Neural cell (in vitro differentiated cells): ENCODE measurements around the gene COL4A5. TPM values are rescaled to one million over a fixed set of nuclear protein-coding genes. Genes with fewer than 3 reads are reported as not detected.

Source experiments
- H2AFZ ChIP-seq: fragments of 200-600, 300-800 bp; sonication (generic), shearing (Covaris generic); 2 replicates; pipeline ENCODE4 v1.6.0; 2014; ENCODE audit warnings: low read depth, mild to moderate bottlenecking, antibody characterized with exemption, low read length, moderate library complexity
- H3F3A ChIP-seq: fragments of 200-600 bp; shearing (Covaris generic); 2 replicates; pipeline ENCODE4 v1.6.1; 2016; ENCODE audit warnings: mild to moderate bottlenecking, moderate library complexity, mixed read lengths, antibody characterized with exemption, low read length; ENCODE audit not compliant: insufficient read depth, poor library complexity, severe bottlenecking
- H3K27ac ChIP-seq: fragments of 200-600, 300-800 bp; sonication (generic), shearing (Covaris generic); 2 replicates; pipeline ENCODE4 v1.5.1; 2014; ENCODE audit warnings: mild to moderate bottlenecking, low read length, moderate library complexity
- H3K27me3 ChIP-seq: fragments of 300-800, 200-600 bp; sonication (generic), shearing (Covaris generic); 2 replicates; pipeline ENCODE4 v1.6.0; 2014; ENCODE audit warnings: mild to moderate bottlenecking, low read depth, low read length, moderate library complexity; ENCODE audit not compliant: insufficient read depth
- H3K36me3 ChIP-seq: fragments of 300-800, 200-600 bp; sonication (generic), shearing (Covaris generic); 2 replicates; pipeline ENCODE4 v1.5.1; 2014; ENCODE audit warnings: mild to moderate bottlenecking, antibody characterized with exemption, low read length, moderate library complexity; ENCODE audit not compliant: insufficient read depth
- H3K4me2 ChIP-seq: fragments of 300-800, 200-600 bp; sonication (generic), shearing (Covaris generic); 2 replicates; pipeline ENCODE4 v1.6.0; 2014; ENCODE audit warnings: mild to moderate bottlenecking, low read length
- H3K4me3 ChIP-seq: fragments of 300-800, 200-600 bp; sonication (generic), shearing (Covaris generic); 2 replicates; pipeline ENCODE4 v1.5.1; 2014; ENCODE audit warnings: mild to moderate bottlenecking, low read length, moderate library complexity
- H3K79me2 ChIP-seq: fragments of 200-600 bp; shearing (Covaris generic); replicated peaks from 2 replicates; pipeline ENCODE4 v1.6.0; 2014; ENCODE audit warnings: mild to moderate bottlenecking, low read length, moderate library complexity; ENCODE audit not compliant: insufficient read depth
- H3K9ac ChIP-seq: fragments of 300-800, 200-600 bp; sonication (generic), shearing (Covaris generic); 2 replicates; pipeline ENCODE4 v1.6.1; 2016; ENCODE audit warnings: mild to moderate bottlenecking, low read length, mixed read lengths
- H3K9me2 ChIP-seq: fragments of 200-600 bp; shearing (Covaris generic); 2 replicates; pipeline ENCODE4 v1.6.1; 2016; ENCODE audit warnings: mild to moderate bottlenecking, low read length, mixed read lengths; ENCODE audit not compliant: insufficient read depth
- H3K9me3 ChIP-seq: fragments of 200-600, 300-800 bp; sonication (generic), shearing (Covaris generic); 2 replicates; pipeline ENCODE4 v1.6.1; 2016; ENCODE audit warnings: mild to moderate bottlenecking, mixed run types, low read length, moderate library complexity, mixed read lengths
- H4K20me1 ChIP-seq: fragments of 200-600 bp; shearing (Covaris generic); 2 replicates; pipeline ENCODE4 v1.6.1; 2016; ENCODE audit warnings: mild to moderate bottlenecking, mixed run types; ENCODE audit not compliant: insufficient read depth
- CTCF ChIP-seq: fragments of 450-650 bp; IDR thresholded peaks from 2 replicates; pipeline ENCODE4 v1.5.1; 2014; ENCODE audit warnings: antibody characterized with exemption, mild to moderate bottlenecking, moderate library complexity; ENCODE audit not compliant: poor library complexity, severe bottlenecking
- EP300 ChIP-seq: fragments of 450-650 bp; conservative IDR thresholded peaks from 2 replicates; pipeline ENCODE4 v1.6.1; 2014; ENCODE audit warnings: antibody characterized with exemption, mild to moderate bottlenecking, moderate library complexity; ENCODE audit not compliant: poor library complexity, severe bottlenecking
- EZH2 ChIP-seq: fragments of 200-600, 300-800 bp; shearing (Covaris generic), sonication (generic); IDR thresholded peaks from 2 replicates; pipeline ENCODE4 v1.6.1; 2014; ENCODE audit warnings: antibody characterized with exemption, low read length, borderline replicate concordance, mild to moderate bottlenecking; ENCODE audit not compliant: insufficient read depth, poor library complexity, severe bottlenecking
- MXI1 ChIP-seq: fragments of 450-650 bp; conservative IDR thresholded peaks from 2 replicates; pipeline ENCODE4 v1.6.1; 2014; ENCODE audit warnings: antibody characterized with exemption, mild to moderate bottlenecking; ENCODE audit not compliant: poor library complexity, severe bottlenecking
- POLR2AphosphoS5 ChIP-seq: IDR thresholded peaks from 2 replicates; pipeline ENCODE4 v1.6.1; 2012
- RAD21 ChIP-seq: fragments of 450-650 bp; conservative IDR thresholded peaks from 2 replicates; pipeline ENCODE4 v1.6.1; 2014; ENCODE audit warnings: antibody characterized with exemption, mild to moderate bottlenecking, moderate library complexity
- SMC3 ChIP-seq: fragments of 450-650 bp; conservative IDR thresholded peaks from 2 replicates; pipeline ENCODE4 v1.6.1; 2014; ENCODE audit warnings: antibody characterized with exemption, mild to moderate bottlenecking, moderate library complexity; ENCODE audit not compliant: poor library complexity
- TAF1 ChIP-seq: IDR thresholded peaks from 2 replicates; pipeline ENCODE4 v1.6.1; 2012; ENCODE audit warnings: low read depth
- polyA plus RNA-seq: library from polyadenylated mRNA; depleted of rRNA; stranded (reverse); fragments of >200 nt; gene quantifications from 2 replicates; pipeline ENCODE4 v1.2.3, GENCODE V29; 2014
- TF ChIP-seq, protein P1 (sequence below): IDR thresholded peaks from 2 replicates; pipeline ENCODE4 v1.6.1; 2012; ENCODE audit warnings: borderline replicate concordance

COL4A5 gene
- polyA plus RNA-seq, 1 donor from 2014 or later: 3.9 TPM

DNA sequence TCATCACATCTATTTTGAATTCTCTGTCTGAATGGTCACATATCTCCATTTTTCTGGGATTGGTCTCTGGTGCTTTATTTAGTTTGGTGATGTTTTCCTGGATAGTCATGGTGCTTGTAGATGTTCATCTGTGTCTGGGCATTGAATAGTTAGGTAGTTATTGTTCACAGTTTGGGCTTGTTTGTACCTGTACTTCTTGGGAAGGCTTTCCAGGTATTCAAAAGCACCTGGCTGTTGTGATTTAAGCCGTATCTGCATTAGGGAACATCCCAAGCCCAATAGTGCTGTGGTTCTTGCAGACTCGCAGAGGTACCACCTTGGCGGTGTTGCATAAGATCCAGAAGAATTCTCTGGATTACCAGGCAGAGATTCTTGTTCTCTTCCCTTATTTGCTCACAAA, 44.6 kb downstream of the COL4A5 start:
- no peaks in the 10 kb centered on the region for H3K79me2 ChIP-seq
- H3K4me2 ChIP-seq: no peak overlapping the region
- no peaks in the 10 kb centered on the region for H3K27me3 ChIP-seq
- no peaks in the 10 kb centered on the region for H4K20me1 ChIP-seq
- no peaks in the 10 kb centered on the region for H3K36me3 ChIP-seq
- H3F3A ChIP-seq: no peaks in the 10 kb centered on the region
- H3K27ac ChIP-seq: no peak overlapping the region
- TF ChIP-seq, protein P1, sequence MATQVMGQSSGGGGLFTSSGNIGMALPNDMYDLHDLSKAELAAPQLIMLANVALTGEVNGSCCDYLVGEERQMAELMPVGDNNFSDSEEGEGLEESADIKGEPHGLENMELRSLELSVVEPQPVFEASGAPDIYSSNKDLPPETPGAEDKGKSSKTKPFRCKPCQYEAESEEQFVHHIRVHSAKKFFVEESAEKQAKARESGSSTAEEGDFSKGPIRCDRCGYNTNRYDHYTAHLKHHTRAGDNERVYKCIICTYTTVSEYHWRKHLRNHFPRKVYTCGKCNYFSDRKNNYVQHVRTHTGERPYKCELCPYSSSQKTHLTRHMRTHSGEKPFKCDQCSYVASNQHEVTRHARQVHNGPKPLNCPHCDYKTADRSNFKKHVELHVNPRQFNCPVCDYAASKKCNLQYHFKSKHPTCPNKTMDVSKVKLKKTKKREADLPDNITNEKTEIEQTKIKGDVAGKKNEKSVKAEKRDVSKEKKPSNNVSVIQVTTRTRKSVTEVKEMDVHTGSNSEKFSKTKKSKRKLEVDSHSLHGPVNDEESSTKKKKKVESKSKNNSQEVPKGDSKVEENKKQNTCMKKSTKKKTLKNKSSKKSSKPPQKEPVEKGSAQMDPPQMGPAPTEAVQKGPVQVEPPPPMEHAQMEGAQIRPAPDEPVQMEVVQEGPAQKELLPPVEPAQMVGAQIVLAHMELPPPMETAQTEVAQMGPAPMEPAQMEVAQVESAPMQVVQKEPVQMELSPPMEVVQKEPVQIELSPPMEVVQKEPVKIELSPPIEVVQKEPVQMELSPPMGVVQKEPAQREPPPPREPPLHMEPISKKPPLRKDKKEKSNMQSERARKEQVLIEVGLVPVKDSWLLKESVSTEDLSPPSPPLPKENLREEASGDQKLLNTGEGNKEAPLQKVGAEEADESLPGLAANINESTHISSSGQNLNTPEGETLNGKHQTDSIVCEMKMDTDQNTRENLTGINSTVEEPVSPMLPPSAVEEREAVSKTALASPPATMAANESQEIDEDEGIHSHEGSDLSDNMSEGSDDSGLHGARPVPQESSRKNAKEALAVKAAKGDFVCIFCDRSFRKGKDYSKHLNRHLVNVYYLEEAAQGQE: no peak
- TF ChIP-seq POLR2AphosphoS5: no peak
- TF ChIP-seq RAD21: no peak
- TF ChIP-seq TAF1: no peak
- TF ChIP-seq CTCF: no peak
- no peak for TF ChIP-seq EP300
- no peak overlapping the region for H3K4me3 ChIP-seq
- H2AFZ ChIP-seq: no peak overlapping the region
- no peak overlapping the region for H3K9ac ChIP-seq
- no peaks in the 10 kb centered on the region for H3K9me2 ChIP-seq
- H3K9me3 ChIP-seq: no peaks in the 10 kb centered on the region

DNA sequence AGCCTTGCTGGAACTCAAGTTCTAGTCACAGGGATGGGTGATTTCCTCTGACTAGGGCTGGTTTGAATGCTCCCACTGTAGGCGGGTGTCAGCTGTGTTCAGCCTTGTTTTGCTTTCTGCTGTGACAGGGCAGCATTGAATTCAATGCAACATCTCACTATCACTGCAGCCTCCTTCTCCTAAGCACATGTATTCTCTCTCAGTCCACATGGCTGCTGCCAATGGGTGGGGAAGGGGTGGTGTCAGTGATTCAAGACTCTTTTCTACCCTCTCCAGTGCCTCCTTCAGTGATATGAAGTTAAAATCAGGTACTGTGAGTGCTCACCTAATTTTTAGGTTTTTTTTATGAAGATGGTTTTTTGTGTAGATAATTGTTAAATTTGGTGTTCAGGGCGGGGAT, 46.3 kb downstream of the COL4A5 start:
- no peaks in the 10 kb centered on the region for H3K9me2 ChIP-seq
- H3F3A ChIP-seq: no peaks in the 10 kb centered on the region
- no peaks in the 10 kb centered on the region for H3K27me3 ChIP-seq
- no peak overlapping the region for H2AFZ ChIP-seq
- H4K20me1 ChIP-seq: no peaks in the 10 kb centered on the region
- no peak overlapping the region for H3K27ac ChIP-seq
- no peaks in the 10 kb centered on the region for H3K79me2 ChIP-seq
- H3K4me2 ChIP-seq: no peak overlapping the region
- TF ChIP-seq MXI1 (no peak), POLR2AphosphoS5 (no peak), EP300 (no peak), RAD21 (no peak), TAF1 (no peak), SMC3 (no peak), CTCF (no peak), EZH2 (no peak)
- TF ChIP-seq, protein P1: no peak
- no peaks in the 10 kb centered on the region for H3K36me3 ChIP-seq
- H3K9me3 ChIP-seq: no peaks in the 10 kb centered on the region
- H3K4me3 ChIP-seq: no peak overlapping the region
- no peak overlapping the region for H3K9ac ChIP-seq
